GM21526 (cell line): Measurements from ENCODE around the gene IL12RB1.

Source experiments
- ATAC-seq: cut with Tn5 transposase; IDR thresholded peaks from one replicate; pipeline ENCODE4 v1.9.1; 2021; ENCODE audit warnings: moderate library complexity; ENCODE audit not compliant: unreplicated experiment, low FRiP score

The IL12RB1 gene

GRCh38 chr19:18013210-18014111, 73.3 kb downstream of the IL12RB1 start:
- no peak for ATAC-seq

- no peak for ATAC-seq
These were observed 76.6 kb downstream of the IL12RB1 start for GRCh38 chr19:18010149-18010548.

DNA sequence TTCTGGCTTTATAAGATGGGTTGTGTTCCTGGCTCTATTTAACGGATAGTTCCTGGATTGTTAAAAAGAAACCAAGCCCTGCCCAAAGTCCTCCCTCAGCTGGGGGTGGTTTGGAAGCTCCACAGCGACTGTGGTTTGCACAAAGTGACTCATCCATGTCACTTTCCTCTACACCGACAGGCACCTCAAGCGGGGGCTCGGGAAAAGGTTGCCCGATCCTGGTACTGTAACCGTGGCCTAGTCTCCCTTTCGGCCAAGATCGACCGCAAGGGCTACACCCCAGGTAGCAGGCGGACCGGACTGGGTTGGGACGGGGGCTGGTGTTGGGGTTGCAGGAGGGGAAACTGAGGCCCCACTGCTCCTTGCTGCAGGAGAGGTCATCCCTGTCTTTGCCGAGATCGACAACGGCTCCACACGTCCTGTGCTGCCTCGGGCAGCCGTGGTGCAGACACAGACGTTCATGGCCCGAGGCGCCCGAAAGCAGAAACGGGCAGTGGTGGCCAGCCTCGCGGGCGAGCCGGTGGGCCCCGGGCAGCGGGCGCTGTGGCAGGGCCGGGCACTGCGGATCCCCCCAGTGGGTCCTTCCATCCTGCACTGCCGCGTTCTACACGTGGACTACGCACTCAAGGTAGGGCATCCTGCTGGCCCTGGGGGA, 77.2 kb downstream of the IL12RB1 start:
- no peak for ATAC-seq
